HepG2 (cell line): ENCODE results near the gene RMI2. TPM values are rescaled to one million over a fixed set of nuclear protein-coding genes. Genes with fewer than 3 reads are reported as not detected.

Source experiments
- DR1 ChIP-seq: sonication (generic); formaldehyde crosslinking; IDR thresholded peaks from 2 replicates; pipeline ENCODE4 v1.8.0; 2021; ENCODE audit warnings: mild to moderate bottlenecking, missing genetic modification reagents, inconsistent platforms
- GTF2F1 ChIP-seq: fragments of 150-350 bp; IDR thresholded peaks from 2 replicates; pipeline ENCODE4 v1.6.1; 2014; ENCODE audit warnings: low read length
- HMGXB3 ChIP-seq: sonication (generic); formaldehyde crosslinking; IDR thresholded peaks from 2 replicates; pipeline ENCODE4 v1.4.0; 2020; ENCODE audit warnings: missing genetic modification reagents, borderline replicate concordance
- MEIS2 ChIP-seq: sonication (generic); formaldehyde crosslinking; IDR thresholded peaks from 2 replicates; pipeline ENCODE4 v1.9.0; 2021; ENCODE audit warnings: mild to moderate bottlenecking, missing genetic modification reagents
- MLX ChIP-seq: IDR thresholded peaks from 2 replicates; pipeline ENCODE4 v1.6.1; 2016
- PRDM4 ChIP-seq: sonication (generic); formaldehyde crosslinking; IDR thresholded peaks from 2 replicates; pipeline ENCODE4 v1.9.0; 2021; ENCODE audit warnings: missing genetic modification reagents, borderline replicate concordance
- RELA ChIP-seq: sonication (generic); formaldehyde crosslinking; IDR thresholded peaks from 2 replicates; pipeline ENCODE4 v1.4.0; 2020; ENCODE audit warnings: missing genetic modification reagents
- SAFB2 ChIP-seq: sonication (generic); formaldehyde crosslinking; IDR thresholded peaks from 2 replicates; pipeline ENCODE4 v1.5.1; 2020; ENCODE audit warnings: missing genetic modification reagents, low read depth, mild to moderate bottlenecking, borderline replicate concordance
- SP1 ChIP-seq, 2 experiments: fragments of 450-650 bp in 1 of 2; sonication (generic) in 1 of 2; formaldehyde crosslinking in 1 of 2; IDR thresholded peaks; 2 replicates each; pipeline versions ENCODE4 v1.4.0 to v1.6.1; 2016 to 2020; ENCODE audit warnings: missing genetic modification reagents in 1 of 2
- SUZ12 ChIP-seq: fragments of 150-350 bp; IDR thresholded peaks from 2 replicates; pipeline ENCODE4 v1.6.1; 2014; ENCODE audit warnings: low read depth, low read length
- ZBTB4 ChIP-seq: sonication (generic); formaldehyde crosslinking; IDR thresholded peaks from 2 replicates; pipeline ENCODE4 v1.4.0; 2020; ENCODE audit warnings: missing genetic modification reagents, mild to moderate bottlenecking, borderline replicate concordance
- ZFP1 ChIP-seq: IDR thresholded peaks from 2 replicates; pipeline ENCODE4 v1.6.1; 2016
- ZMYM3 ChIP-seq: sonication (generic); formaldehyde crosslinking; IDR thresholded peaks from 2 replicates; pipeline ENCODE4 v1.5.1; 2020; ENCODE audit warnings: mild to moderate bottlenecking, missing genetic modification reagents
- ZNF33B ChIP-seq: sonication (generic); formaldehyde crosslinking; IDR thresholded peaks from 2 replicates; pipeline ENCODE4 v1.5.1; 2020; ENCODE audit warnings: mild to moderate bottlenecking, missing genetic modification reagents
- ZNF354B ChIP-seq: sonication (generic); formaldehyde crosslinking; IDR thresholded peaks from 2 replicates; pipeline ENCODE4 v1.8.0; 2022; ENCODE audit warnings: mild to moderate bottlenecking, missing genetic modification reagents
- ZNF773 ChIP-seq: sonication (generic); formaldehyde crosslinking; IDR thresholded peaks from 2 replicates; pipeline ENCODE4 v1.4.0; 2020; ENCODE audit warnings: missing genetic modification reagents, borderline replicate concordance
- ZNF780A ChIP-seq: sonication (generic); formaldehyde crosslinking; IDR thresholded peaks from 2 replicates; pipeline ENCODE4 v1.8.0; 2022; ENCODE audit warnings: mild to moderate bottlenecking, missing genetic modification reagents, moderate library complexity
- ZNF841 ChIP-seq: sonication (generic); formaldehyde crosslinking; IDR thresholded peaks from 2 replicates; pipeline ENCODE4 v1.8.1; 2023; ENCODE audit warnings: missing genetic modification reagents, borderline replicate concordance
- ZSCAN21 ChIP-seq: sonication (generic); formaldehyde crosslinking; IDR thresholded peaks from 2 replicates; pipeline ENCODE4 v1.8.0; 2022; ENCODE audit warnings: mild to moderate bottlenecking, missing genetic modification reagents, moderate library complexity, borderline replicate concordance
- ZSCAN22 ChIP-seq: sonication (generic); formaldehyde crosslinking; IDR thresholded peaks from 2 replicates; pipeline ENCODE4 v1.4.0; 2020; ENCODE audit warnings: mild to moderate bottlenecking, missing genetic modification reagents
- polyA plus RNA-seq, 8 experiments: library from polyadenylated mRNA; depleted of rRNA in 3 of 8; stranded (reverse) in 7 of 8; unstranded in 1 of 8; fragments of >200 nt; fragmentation: Illumina TruSeq in 4 of 8; extraction: Trizol in 4 of 8; gene quantifications; 2 replicates each; pipeline versions ENCODE4 v1.2.1 to v1.2.3, GENCODE V29; 2011 to 2016; ENCODE audit warnings: low read depth in 4 of 8, missing spikeins in 1 of 8, mixed read lengths in 1 of 8; ENCODE audit not compliant: insufficient read depth in 1 of 8
- total RNA-seq, 5 experiments: library from RNA; depleted of rRNA; stranded (reverse); fragments of >200 nt; fragmentation: Illumina TruSeq; extraction: Trizol; gene quantifications; 2 replicates each; pipeline ENCODE4 v1.2.3, GENCODE V29; 2016; ENCODE audit warnings: low read depth in 1 of 5

RMI2 gene
- total and polyA plus RNA-seq, 2 of the 13 experiments (the other 11 are each of a cell fraction or from before 2014, with no cell fraction given): 24.5 to 55.7 TPM

GRCh38 chr16:11299865-11300559 is 45.2 kb upstream of the RMI2 start (continued):
- TF ChIP-seq SP1 (IDR thresholded peaks at IDR 0.05) (no peak), SP1 (CRISPR knock-in tag; IDR thresholded peaks at IDR 0.05) (no peak), HMGXB3 (no peak), PRDM4 (no peak), SUZ12 (no peak), MEIS2 (CRISPR knock-in tag) (no peak), SAFB2 (CRISPR knock-in tag) (no peak), ZSCAN22 (no peak), ZFP1 (CRISPR knock-in tag) (no peak), ZSCAN21 (CRISPR knock-in tag) (0 out of 2 replicates have a peak, but pooled peaks have one; percentile 2), ZNF841 (CRISPR knock-in tag) (no peak), GTF2F1 (no peak), ZNF33B (peak; percentile 64; the same call in 1 of the 2 replicates), RELA (no peak), ZBTB4 (CRISPR knock-in tag) (no peak), ZNF780A (CRISPR knock-in tag) (no peak), DR1 (CRISPR knock-in tag) (no peak), ZNF773 (no peak), ZMYM3 (CRISPR knock-in tag) (peak; percentile 55; the same call in 1 of the 2 replicates), ZNF354B (no peak), MLX (CRISPR knock-in tag) (no peak)
